Measurements from ENCODE around the gene RPH3AL.
"Not testable (repeated sequence)": the region's sequence is repeated elsewhere in the genome, so short reads cannot be mapped to it uniquely, and the experiment has no call there.

Gene RPH3AL

DNA sequence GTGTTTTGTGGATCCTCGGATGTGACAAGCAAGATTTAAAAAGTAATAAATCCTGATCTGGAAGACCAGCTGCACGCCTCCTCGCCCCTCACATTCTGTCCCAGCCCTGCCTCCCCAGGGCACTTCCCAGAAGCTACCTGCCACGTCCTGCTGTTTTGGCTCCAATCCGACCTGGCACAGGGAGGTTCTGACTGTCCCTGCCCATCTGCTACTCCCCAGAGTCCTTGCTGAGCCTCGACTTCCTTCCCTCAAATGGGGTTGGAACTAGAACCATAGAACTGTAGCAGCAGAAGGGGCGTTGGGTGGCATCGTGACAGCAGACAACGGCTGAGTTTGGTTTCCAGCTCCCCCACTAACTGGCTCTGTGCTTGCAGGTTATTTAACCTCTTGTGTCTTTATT lies 71.7 kb downstream of the RPH3AL start:
- FAIRE-seq, result no peak

DNA sequence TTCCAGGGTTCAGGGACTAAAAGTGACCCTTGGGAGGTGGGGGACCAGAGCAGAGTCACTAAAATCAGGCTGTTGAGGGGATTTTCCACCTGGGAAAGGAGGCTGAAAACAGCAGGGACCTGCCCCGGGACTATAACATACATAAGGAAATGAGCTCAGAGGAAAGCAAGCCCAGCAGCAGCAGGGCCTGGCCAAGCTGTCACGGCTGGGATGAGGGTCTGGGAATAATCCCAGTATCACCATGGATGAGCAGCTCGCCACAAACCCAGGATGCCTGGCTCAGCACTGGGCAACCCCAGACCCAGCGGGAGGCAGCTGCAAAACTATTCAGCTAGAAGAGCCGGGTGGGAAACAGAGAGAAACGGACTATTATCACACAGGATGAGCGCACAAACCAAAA lies 72.4 kb downstream of the RPH3AL start:
- no peak for FAIRE-seq

GRCh38 chr17:279776-280175 lies 72.8 kb downstream of the RPH3AL start:
- FAIRE-seq, result no peak

DNA sequence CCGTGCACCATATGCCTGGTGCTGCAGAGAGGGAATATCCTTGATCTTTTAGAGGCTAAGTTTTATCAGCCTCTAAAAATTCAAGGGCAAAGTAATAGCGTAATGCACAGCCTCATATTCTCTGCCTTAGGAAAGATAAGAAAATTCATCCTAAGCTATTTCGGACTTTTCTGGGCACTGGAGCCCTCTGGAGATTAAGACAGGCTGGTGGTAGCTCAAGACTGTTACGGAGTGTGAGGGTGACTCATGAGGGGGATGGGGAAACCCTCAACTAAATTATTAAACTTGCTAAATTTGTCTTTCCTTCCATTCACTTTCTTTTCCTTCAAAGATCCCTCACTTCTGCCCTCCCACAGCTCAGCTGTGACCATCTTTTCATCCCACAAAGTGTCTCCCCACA lies 73.3 kb downstream of the RPH3AL start:
- no peak for FAIRE-seq

- FAIRE-seq, result no peak
Observed at GRCh38 chr17:278676-279059, 73.9 kb downstream of the RPH3AL start.

- no peak for FAIRE-seq
Observed at GRCh38 chr17:278055-278675, 74.4 kb downstream of the RPH3AL start.

GRCh38 chr17:274902-275301 lies 77.7 kb downstream of the RPH3AL start:
- no peak for FAIRE-seq

GRCh38 chr17:273981-274832 lies 78.4 kb downstream of the RPH3AL start:
- FAIRE-seq, result no peak

- not testable (repeated sequence) for FAIRE-seq
Observed at GRCh38 chr17:272856-273255, 79.8 kb downstream of the RPH3AL start.

DNA sequence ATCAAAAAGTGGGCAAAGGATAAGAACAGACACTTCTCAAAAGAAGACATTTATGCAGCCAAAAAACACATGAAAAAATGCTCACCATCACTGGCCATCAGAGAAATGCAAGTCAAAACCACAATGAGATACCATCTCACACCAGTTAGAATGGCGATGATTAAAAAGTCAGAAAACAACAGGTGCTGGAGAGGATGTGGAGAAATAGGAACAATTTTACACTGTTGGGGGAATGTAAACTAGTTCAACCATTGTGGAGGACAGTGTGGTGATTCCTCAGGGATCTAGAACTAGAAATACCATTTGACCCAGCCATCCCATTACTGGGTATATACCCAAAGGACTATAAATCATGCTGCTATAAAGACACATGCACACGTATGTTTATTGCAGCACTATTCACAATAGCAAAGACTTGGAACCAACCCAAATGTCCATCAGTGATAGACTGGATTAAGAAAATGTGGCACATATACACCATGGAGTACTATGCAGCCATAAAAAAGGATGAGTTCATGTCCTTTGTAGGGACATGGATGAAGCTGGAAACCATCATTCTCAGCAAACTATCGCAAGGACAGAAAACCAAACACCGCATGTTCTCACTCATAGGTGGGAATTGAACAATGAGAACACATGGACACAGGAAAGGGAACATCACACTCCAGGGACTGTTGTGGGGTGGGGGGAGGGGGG lies 80.5 kb downstream of the RPH3AL start:
- FAIRE-seq, result not testable (repeated sequence)

DNA sequence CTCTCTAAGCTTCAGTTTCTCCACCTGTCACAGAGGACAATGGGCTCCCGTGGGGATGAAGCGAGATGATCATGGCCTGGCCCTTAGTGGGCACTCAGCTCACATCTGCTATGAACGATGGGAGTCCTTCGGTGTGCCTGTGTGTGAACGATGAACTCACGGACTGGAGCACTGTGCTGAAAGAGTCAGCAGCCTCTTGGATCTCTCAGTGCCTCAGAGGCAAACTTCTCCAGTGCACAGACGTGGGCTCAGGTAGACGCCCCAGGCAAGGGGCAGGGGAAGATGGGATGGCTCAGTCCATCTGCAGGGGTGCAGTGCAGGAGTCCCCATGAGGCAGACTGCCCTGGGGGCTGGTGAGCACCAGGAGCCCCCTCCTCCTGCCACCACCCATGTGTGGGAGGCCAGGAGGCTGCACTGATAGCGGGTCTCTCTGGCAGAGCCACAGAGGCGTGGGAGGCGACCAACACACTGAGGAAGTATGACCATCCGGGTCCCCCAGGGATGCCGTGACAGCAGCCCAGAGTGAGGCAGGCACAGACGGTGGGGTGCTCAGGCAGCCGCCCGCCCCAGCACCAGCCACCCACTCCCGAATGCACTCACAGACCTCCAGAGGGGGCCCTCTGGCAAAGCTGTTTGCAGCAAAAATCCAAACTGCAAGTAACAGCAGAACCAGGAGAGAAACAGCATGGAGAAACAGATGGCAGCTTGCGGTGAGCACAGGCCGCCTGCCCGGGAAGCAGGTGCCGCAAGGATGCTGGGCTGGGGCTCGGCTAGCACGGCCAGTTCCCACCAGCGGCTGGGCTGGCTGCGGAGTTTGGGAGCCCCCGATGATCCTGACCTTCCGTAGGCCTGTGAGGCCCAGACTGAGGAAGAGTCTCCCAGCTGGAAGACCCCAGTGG lies 82.7 kb downstream of the RPH3AL start:
- FAIRE-seq, result no peak

GRCh38 chr17:266701-267667 lies 85.6 kb downstream of the RPH3AL start:
- FAIRE-seq, result no peak

DNA sequence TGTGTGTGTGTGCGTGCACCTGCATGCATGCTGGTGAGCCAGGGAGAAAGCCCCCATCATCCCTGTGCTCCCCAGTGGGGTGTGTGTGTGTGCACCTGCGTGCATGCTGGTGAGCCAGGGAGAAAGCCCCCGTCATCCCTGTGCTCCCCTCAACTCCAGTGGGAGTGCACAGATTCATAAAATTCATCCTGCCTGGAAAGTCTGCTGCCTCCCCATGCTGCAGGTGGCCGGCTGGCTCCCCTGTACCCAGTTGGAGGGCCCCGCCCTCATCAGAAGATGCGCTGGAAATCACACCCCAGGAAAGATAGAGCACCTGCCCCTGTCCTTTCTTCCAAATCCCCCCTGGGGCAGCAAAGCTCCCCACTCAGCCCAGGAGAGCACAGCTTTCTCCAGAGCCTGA lies 86.4 kb downstream of the RPH3AL start:
- no peak for FAIRE-seq

DNA sequence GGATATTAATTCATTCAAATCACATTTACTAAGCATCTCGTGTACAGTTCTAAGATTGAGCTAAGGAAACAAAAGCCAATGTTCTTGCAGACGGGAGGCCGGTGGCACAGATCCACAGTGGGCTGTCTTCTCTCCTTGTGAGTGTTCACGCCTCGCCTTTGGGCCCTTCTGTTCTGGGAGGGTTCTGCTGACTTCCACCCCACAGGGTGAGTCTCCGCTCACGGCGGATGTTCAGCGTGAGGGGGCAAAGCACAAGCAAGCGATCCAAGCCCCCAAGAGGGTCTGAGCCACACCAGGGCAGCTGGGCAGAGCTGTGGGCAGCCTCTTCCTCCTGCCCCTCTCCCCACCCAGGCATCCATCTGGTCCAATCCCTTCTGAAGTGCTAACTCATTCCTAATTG lies 86.9 kb downstream of the RPH3AL start:
- no peak for FAIRE-seq

DNA sequence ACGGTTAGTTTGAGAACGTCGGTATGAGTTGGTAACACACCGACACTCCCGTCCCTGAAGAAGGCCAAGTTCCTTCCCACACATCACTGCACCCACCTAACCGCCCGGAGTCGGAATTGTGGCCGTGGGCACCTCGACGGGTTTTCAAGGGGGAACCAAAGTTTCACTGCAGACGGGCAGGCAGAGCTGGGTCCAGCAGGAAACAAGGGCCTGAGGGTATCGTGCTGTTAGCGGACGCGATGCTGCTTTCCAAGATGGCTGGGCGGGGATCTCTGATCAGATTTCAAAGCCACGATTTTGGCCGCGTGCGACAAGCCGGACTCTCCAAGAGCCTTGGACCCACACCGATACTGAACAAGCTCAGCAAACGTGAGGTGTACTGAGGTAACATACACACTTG lies 88.8 kb downstream of the RPH3AL start:
- FAIRE-seq, result no peak

GRCh38 chr17:263271-263670 lies 89.3 kb downstream of the RPH3AL start:
- no peak for FAIRE-seq

DNA sequence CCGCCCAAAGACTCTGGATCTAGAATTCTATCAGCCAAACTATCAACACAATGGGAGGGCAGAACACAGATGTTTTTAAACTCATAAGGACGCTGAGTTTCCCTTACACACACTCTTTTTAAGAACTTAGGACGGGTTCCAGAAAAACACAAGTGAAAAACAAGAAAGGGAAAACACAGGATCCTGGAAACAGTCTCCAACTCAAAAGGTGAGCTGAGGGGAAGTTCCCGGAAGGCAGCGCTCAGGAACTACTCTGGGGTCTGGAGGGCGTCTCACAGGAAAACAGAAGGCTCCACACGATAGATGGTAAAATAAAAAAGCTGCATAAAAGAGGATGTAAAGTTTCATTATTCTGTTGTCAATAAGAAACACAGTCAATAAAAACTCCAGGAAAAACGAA lies 91.0 kb downstream of the RPH3AL start:
- no peak for FAIRE-seq

- FAIRE-seq, result no peak
Observed at GRCh38 chr17:260944-261343, 91.7 kb downstream of the RPH3AL start.

GRCh38 chr17:260031-260791 lies 92.4 kb downstream of the RPH3AL start:
- no peak for FAIRE-seq

- FAIRE-seq, result no peak
Observed at GRCh38 chr17:259341-259976, 93.1 kb downstream of the RPH3AL start.

All from colon (tissue), 2 donors.